ENCODE measurements around the gene SLC9A8.

DNA sequence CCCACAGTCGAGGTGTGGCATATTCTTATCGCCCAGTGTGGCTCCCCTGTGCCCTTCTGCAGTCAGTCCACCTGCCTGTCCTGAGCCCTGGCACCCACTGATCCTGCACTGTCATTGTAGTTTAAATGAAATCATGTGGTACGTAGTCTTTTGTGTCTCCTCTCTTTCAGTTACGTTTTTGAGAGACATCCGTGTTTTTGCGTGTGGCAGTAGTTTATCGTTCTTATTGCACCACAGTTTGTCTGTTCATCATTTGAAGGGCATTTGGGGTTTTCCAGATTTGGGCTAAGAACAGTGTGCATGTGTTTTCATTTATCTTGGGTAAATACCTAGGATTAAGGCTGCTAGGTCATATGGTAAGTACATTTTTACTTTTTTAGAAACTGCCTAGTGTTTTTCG is 53.4 kb downstream of the SLC9A8 start:
- TF ChIP-seq CTCF (IDR thresholded peaks at IDR 0.05) (no peak), POLR2AphosphoS5 (IDR thresholded peaks at IDR 0.05; ENCODE audit: insufficient read depth in 1 of 2, low read depth in 1 of 2) (no peak)

Data from vagina (tissue), 2 donors.